Rectal smooth muscle tissue (tissue), 1 donor: ENCODE results near the gene PCNX4.
"Not testable (repeated sequence)": the region's sequence is repeated elsewhere in the genome, so short reads cannot be mapped to it uniquely, and the experiment has no call there.

Experiments
- H3K27ac ChIP-seq: one replicate; pipeline ENCODE4 v1.7.0; 2013; ENCODE audit warnings: low read depth, low read length, inconsistent platforms
- H3K27me3 ChIP-seq: one replicate; pipeline ENCODE4 v1.7.0; 2013; ENCODE audit warnings: low read length; ENCODE audit not compliant: control insufficient read depth, insufficient read depth
- H3K36me3 ChIP-seq: one replicate; pipeline ENCODE4 v1.7.0; 2013; ENCODE audit warnings: low read length; ENCODE audit not compliant: control insufficient read depth, insufficient read depth
- H3K4me1 ChIP-seq: one replicate; pipeline ENCODE4 v1.7.0; 2013; ENCODE audit warnings: low read length; ENCODE audit not compliant: control insufficient read depth, insufficient read depth
- H3K4me3 ChIP-seq: one replicate; pipeline ENCODE4 v1.7.0; 2013; ENCODE audit warnings: low read length
- H3K9ac ChIP-seq: one replicate; pipeline ENCODE4 v1.7.0; 2013; ENCODE audit warnings: low read length

PCNX4 gene

GRCh38 chr14:60090864-60091519, 731 bp upstream of the PCNX4 start:
- Histone ChIP-seq H3K9ac (peak overlapping the region; percentile 92), H3K36me3 (no peaks in the 10 kb centered on the region), H3K27ac (peak overlapping the region; percentile 96), H3K4me1 (peaks cover 9% of the 10 kb centered on the region), H3K27me3 (no peaks in the 10 kb centered on the region), H3K4me3 (peak overlapping the region; percentile 99)

- Histone ChIP-seq H3K27me3 (no peaks in the 10 kb centered on the region), H3K4me3 (peak overlapping the region; percentile 99), H3K4me1 (peaks cover 9% of the 10 kb centered on the region), H3K36me3 (no peaks in the 10 kb centered on the region), H3K9ac (peak overlapping the region; percentile 92), H3K27ac (peak overlapping the region; percentile 96)
Observed at GRCh38 chr14:60092526-60092920, 800 bp downstream of the PCNX4 start.

GRCh38 chr14:60093080-60093479, 1.4 kb downstream of the PCNX4 start:
- Histone ChIP-seq H3K4me3 (peak overlapping the region; percentile 99), H3K27me3 (no peaks in the 10 kb centered on the region), H3K27ac (peak overlapping the region; percentile 96), H3K36me3 (no peaks in the 10 kb centered on the region), H3K9ac (peak overlapping the region; percentile 92), H3K4me1 (peaks cover 9% of the 10 kb centered on the region)

DNA sequence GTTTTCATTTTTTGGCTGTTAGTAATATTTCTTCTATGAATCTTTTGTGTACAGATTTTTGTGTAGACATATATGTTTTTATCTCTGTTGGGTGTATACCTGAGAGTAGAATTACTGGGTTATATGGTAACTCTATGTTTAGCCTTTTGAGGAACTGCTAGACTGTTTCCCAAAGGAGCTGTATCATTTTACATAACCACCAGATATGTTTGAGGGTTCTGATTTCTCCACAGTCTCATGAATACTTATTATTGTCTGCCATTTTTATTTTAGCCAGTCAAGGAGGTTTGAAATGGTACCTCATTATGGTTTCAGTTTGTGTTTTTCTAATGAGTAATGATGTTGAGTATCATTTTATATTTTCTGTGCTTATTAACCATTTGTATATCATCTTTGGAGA, 1.9 kb downstream of the PCNX4 start:
- Histone ChIP-seq H3K36me3 (no peaks in the 10 kb centered on the region), H3K4me1 (peaks cover 9% of the 10 kb centered on the region), H3K27me3 (no peaks in the 10 kb centered on the region), H3K27ac (no peak overlapping the region), H3K9ac (no peak overlapping the region), H3K4me3 (peak overlapping the region; percentile 99)

DNA sequence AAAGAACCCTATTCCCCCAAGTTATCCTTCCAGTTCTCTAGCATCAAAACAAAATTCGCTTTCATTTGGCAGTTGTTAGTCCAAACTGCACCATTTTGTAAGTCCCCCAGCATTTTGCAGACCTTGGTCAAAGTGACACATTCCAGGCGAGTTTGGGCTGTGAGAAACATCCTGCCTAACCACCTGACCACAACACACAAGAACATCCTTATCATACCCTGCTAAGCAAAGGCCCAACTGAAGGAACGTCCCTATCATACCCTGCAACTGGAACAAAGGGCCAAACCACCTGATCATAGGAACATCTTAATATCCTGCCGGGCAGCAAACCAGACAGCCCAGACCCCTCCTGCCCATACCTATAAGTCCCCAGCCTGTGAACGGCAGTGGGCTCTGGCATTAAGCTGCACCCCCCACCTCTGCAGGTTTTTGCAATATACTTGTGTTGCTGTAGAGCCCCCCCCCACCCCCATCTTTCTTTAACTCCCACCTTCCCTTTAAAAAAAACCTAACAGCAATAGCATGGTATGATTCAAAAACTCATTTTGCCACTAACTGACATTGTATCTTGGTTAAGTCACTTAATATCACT, 2.7 kb downstream of the PCNX4 start:
- no peak overlapping the region for H3K9ac ChIP-seq
- no peak overlapping the region for H3K4me3 ChIP-seq
- H3K27me3 ChIP-seq, result no peaks in the 10 kb centered on the region
- H3K36me3 ChIP-seq, result no peaks in the 10 kb centered on the region
- peaks cover 9% of the 10 kb centered on the region for H3K4me1 ChIP-seq
- no peak overlapping the region for H3K27ac ChIP-seq

DNA sequence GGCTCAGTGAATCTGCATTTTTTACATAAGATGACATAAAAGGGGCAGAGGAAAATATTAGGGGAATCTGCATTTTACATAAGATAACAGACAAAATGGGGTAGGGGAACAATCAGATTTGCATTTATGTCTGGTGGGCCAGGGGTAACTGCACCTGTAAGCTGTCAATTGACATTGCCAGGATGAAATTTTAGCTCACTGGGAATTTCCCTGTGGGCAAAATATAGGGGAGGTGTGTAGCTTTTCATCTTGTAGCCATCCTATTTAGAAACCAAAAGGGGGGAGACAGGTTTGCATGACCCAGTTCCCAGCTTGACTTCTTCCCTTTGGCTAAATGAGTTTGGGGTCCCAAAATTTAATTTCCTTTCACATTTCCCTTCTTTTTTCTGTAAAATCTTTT, 3.5 kb downstream of the PCNX4 start:
- no peak overlapping the region for H3K9ac ChIP-seq
- H3K27me3 ChIP-seq, result no peaks in the 10 kb centered on the region
- H3K4me3 ChIP-seq, result no peak overlapping the region
- H3K36me3 ChIP-seq, result no peaks in the 10 kb centered on the region
- peaks cover 9% of the 10 kb centered on the region for H3K4me1 ChIP-seq
- no peak overlapping the region for H3K27ac ChIP-seq

DNA sequence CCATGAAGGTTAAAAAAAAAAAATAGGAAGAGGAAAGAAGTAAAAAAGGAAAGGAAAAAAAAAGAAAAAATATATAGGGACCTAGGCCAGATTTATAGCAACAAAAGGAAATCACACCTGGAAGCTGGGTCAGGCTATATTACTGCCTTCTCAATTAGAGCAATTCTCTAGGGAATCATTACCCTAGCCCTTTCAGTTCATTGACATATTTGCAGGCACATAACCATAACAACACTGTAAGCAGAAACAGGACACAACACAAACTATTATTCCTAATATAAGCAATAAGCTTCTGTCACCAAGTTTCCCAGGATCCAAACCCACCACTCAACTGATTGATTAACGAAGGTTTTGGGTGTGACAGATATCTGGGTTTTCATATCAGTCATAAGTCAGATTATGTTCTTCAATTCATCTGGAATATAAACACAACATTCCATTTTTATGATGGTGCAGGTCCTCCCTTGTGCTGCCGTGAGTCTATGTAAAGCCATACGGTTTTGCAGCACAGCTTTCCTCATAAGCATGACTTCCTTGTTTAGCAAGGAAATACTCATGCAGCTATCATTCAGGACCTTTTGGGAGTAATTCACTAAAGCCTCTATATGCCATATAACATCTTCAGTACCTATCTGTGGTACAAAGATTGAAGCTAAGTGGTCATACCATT, 4.2 kb downstream of the PCNX4 start:
- H3K4me3 ChIP-seq, result no peak overlapping the region
- no peak overlapping the region for H3K9ac ChIP-seq
- no peaks in the 10 kb centered on the region for H3K36me3 ChIP-seq
- H3K4me1 ChIP-seq, result peaks cover 9% of the 10 kb centered on the region
- no peak overlapping the region for H3K27ac ChIP-seq
- no peaks in the 10 kb centered on the region for H3K27me3 ChIP-seq

- Histone ChIP-seq H3K27me3 (no peaks in the 10 kb centered on the region), H3K9ac (no peak overlapping the region), H3K4me1 (peaks cover 9% of the 10 kb centered on the region), H3K4me3 (no peak overlapping the region), H3K27ac (no peak overlapping the region), H3K36me3 (no peaks in the 10 kb centered on the region)
Observed at GRCh38 chr14:60097974-60098373, 6.3 kb downstream of the PCNX4 start.

- H3K27me3 ChIP-seq, H3K9ac ChIP-seq, H3K4me3 ChIP-seq, H3K4me1 ChIP-seq, H3K36me3 ChIP-seq, H3K27ac ChIP-seq: not testable (repeated sequence)
Observed at GRCh38 chr14:60099855-60100254, 8.1 kb downstream of the PCNX4 start.

DNA sequence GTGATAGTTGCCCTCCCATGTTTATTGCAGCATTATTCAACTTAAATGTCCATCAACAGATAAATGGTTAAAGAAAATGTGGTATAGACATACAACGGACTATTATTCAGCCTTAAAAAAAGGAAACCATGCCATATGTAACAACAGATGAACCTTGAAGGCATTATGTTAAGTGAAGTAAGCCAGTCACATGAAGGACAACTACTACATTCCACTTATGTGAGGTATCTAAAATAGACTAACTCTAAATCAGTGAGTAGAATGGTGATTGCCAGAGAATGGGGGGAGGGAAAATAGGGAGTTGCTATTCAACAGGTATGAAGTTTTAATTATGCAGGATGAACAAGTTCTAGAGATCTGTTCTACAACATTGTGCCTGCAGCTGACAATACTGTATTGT, 10.1 kb downstream of the PCNX4 start:
- H3K4me1 ChIP-seq, result peaks cover 3% of the 10 kb centered on the region
- H3K36me3 ChIP-seq, result no peaks in the 10 kb centered on the region
- H3K27ac ChIP-seq, result no peak overlapping the region
- H3K4me3 ChIP-seq, result no peak overlapping the region
- no peaks in the 10 kb centered on the region for H3K27me3 ChIP-seq
- H3K9ac ChIP-seq, result no peak overlapping the region

GRCh38 chr14:60102389-60102788, 10.7 kb downstream of the PCNX4 start:
- Histone ChIP-seq H3K36me3 (no peaks in the 10 kb centered on the region), H3K4me1 (peaks cover 3% of the 10 kb centered on the region), H3K27me3 (no peaks in the 10 kb centered on the region), H3K9ac (no peak overlapping the region), H3K27ac (no peak overlapping the region), H3K4me3 (no peak overlapping the region)

- no peak overlapping the region for H3K9ac ChIP-seq
- H3K4me1 ChIP-seq, result peaks cover 3% of the 10 kb centered on the region
- H3K27ac ChIP-seq, result no peak overlapping the region
- H3K4me3 ChIP-seq, result no peak overlapping the region
- no peaks in the 10 kb centered on the region for H3K36me3 ChIP-seq
- no peaks in the 10 kb centered on the region for H3K27me3 ChIP-seq
Observed at GRCh38 chr14:60106339-60106738, 14.6 kb downstream of the PCNX4 start.

- Histone ChIP-seq H3K4me3 (no peak overlapping the region), H3K27me3 (no peaks in the 10 kb centered on the region), H3K36me3 (no peaks in the 10 kb centered on the region), H3K27ac (no peak overlapping the region), H3K9ac (no peak overlapping the region), H3K4me1 (peaks cover 3% of the 10 kb centered on the region)
Observed at GRCh38 chr14:60107477-60107876, 15.8 kb downstream of the PCNX4 start.
